ENCODE results near the gene MYL11.

GRCh38 chr16:30377812-30378235, 3.2 kb downstream of the MYL11 start:
- TF ChIP-seq CTCF (conservative IDR thresholded peaks at IDR 0.05) (no peak), ZFX (IDR thresholded peaks at IDR 0.05) (peak; percentile 65)

Measured in C4-2B (cell line).